Measurements from ENCODE around the gene ACTG1.
A peak's percentile ranks its signal among the peaks of the same experiment; 100 is the strongest.

The ACTG1 gene

GRCh38 chr17:81494626-81495377 is 17.8 kb downstream of the ACTG1 start:
- DNase-seq (ENCODE audit: low read depth in 2 of 2), result no peak

DNA sequence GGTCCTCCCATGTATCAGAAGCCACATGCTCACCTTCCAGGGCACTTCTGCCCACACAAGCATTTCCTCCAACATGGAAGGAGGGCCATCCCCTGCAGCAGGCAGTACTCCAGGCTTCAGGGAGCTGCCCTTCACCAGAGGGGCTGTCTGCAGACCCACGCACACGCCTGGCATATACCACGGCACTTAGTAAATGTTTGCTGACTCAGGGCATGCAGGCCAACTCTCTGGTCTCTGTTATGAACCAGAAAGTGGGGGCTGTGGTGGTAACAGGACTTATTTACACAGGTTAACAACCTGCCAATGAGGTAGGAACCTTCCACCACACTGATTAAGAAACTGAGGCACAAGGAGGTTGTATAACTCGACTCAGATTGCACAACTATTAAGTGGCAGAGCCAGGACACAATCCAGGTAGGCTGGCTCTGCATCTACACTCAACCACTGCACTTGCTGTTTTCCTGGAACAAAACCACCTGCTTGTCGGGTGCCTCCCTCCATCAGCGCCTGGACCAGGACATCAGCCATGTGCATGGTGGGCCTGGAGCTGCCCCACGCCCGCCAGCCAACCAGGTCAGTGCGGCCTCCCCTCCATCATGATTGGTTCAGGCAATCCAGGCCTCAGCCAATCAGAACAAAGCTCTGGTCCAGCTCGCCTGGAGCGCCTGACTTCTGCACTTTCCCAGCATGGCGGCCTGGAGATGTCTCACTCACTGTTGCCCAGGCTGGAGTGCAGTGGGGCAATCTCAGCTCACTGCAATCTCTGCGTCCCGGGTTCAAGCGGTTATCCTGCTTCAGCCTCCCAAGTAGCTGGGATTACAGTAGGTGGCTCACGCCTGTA is 19.2 kb downstream of the ACTG1 start:
- DNase-seq (ENCODE audit: low read depth in 2 of 2), result no peak

- no peak for DNase-seq (ENCODE audit: low read depth in 2 of 2)
Observed at GRCh38 chr17:81492706-81493105, 19.9 kb downstream of the ACTG1 start.

GRCh38 chr17:81492202-81492601 is 20.4 kb downstream of the ACTG1 start:
- DNase-seq (ENCODE audit: low read depth in 2 of 2), result no peak

DNA sequence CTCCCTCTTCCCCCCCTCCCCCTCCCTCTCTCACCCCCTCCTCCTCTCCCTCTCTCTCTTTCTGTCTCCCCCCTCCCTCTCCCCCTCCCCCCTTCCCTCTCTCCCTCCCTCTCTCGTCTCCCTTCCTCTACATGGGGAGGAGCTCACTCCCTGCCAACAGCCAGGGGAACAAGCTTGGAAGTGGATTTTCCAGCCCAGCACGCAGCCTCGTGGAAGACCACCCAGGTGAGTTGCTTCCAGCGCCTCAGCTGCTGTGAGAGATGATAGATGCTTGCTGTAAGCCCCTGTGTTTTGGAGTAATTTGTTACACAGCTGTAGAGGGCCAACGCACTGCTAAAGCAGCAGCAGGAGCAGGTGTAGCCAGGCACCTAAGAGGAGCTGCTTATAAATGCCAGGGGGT is 20.8 kb downstream of the ACTG1 start:
- DNase-seq (ENCODE audit: low read depth in 2 of 2), result no peak

- no peak for DNase-seq (ENCODE audit: low read depth in 2 of 2)
Observed at GRCh38 chr17:81491181-81491581, 21.4 kb downstream of the ACTG1 start.

DNA sequence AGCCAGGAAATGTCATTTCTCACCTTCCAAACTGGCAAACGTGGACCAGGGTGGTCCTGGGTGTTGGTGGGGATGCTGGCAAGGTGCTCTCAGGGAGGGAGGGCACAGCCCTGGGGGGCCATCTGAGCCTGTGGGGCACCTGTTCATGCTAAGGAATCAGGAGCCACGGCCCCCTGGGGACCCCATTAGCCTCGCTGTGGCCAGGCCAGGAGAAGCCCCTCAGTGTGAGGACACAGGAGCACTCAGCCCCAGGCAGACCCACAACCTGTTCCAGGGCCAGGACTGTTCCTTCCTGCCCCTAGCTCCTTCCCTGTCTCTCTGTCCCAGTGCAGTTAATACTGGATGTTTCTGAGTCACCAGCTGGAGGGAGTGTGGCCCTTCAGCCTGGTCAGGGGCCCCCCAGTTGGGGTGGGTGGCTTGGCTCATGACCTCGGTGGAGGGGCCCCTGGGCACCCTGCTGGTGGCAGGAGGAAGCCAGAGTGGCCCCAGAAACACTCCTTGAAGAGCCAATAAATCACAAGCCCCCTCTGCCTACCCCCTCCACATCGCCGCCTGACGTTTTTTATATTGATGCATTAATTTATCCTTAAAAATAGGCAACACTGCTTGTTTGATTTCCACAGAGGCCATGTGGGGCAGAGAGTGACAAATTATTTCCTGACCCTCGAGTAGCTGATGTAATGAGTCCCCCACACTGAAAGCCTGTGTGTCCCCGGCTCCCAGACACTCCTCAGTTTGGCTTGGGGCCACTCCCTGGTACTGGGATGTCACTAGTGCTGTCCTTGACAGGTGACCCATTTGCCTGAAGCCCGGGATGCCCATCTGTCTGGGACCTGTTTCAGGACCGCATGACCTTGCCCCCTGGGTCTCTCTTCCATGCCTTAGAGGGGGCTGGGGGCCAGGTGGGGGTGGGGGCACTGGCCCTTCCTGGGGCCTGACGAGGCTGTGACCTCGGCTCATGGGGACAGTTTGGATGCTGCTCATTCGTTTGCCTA is 22.3 kb downstream of the ACTG1 start:
- no peak for DNase-seq (ENCODE audit: low read depth in 2 of 2)

DNA sequence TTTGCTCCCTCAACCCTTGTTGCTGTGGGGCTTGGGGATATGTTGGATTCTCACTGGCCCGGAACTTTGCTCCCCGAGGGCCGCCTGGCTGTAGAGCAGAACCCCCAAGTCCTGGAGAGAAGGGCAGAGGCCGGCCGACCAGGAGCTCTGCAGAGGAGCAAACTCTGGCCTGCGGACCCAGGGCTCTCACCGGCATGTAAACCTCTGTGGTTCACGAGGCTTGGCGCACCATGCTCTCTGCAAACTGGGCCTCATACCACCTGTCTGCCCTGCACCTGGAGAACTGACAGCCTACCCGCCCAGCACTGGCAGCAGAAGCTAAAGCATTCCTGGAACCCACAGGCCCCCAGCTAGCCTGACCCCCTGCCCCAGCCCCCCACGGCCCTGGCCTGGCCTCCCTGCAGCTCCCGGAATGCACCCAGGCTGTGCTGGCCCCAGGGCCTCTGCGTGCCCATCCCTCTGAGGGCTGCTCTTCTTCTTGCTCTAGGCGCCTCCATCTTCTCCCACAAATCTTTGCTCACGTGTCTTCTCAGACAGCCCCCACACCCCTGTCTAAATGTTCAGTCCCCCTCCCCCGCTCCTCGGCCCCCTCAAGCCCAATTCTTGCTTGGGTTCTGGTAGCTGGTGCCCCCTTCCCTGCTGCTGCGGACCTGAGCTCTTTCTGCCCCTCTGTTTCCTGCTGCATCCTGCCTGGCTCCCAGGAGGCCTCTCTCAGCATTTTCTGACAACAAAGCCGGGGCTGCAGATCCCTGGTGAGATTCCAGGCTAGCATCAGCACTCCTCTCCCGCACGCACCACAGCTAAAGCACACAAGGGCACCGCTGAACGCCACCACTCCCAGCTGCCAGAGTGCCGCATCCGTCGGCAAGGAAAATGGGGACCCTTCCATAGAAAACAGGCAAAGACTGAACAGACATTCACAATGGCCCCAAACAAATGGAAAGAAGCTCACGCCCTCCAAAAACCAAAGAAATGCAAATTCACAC is 23.3 kb downstream of the ACTG1 start:
- DNase-seq (ENCODE audit: low read depth in 2 of 2), result no peak

DNA sequence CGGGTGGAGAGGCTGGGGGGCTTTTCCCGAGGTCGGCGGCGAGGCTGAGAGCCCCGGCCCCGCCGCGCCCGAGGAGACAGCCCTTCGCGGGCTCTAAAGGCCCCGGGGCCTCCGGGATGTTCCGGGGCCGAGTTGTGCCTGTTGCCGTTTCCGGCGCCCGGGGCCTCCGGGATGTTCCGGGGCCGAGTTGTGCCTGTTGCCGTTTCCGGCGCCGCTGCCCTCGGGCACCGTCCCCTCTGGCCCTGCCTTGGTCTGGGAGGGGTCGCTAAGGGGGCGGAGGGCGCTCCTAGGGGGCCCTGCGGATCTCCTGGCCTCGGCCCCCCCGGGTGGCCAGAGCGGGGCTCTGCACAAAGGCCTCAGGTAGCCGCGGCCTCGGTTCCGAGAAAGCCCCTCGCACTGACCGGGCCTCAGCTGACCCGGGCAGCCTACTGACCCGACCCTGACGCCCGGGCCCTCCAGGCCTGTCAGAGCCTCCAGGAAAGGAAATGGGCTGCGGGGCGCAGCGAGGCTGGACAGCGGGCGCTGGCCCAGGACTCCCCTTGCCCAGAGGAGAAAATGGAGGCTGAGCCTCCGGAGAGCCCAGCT is 24.2 kb downstream of the ACTG1 start:
- DNase-seq (ENCODE audit: low read depth in 2 of 2), result no peak

- DNase-seq (ENCODE audit: low read depth in 2 of 2), result no peak
Observed at GRCh38 chr17:81487487-81488275, 24.9 kb downstream of the ACTG1 start.

- DNase-seq (ENCODE audit: low read depth in 2 of 2), result no peak
Observed at GRCh38 chr17:81487089-81487486, 25.5 kb downstream of the ACTG1 start.

DNA sequence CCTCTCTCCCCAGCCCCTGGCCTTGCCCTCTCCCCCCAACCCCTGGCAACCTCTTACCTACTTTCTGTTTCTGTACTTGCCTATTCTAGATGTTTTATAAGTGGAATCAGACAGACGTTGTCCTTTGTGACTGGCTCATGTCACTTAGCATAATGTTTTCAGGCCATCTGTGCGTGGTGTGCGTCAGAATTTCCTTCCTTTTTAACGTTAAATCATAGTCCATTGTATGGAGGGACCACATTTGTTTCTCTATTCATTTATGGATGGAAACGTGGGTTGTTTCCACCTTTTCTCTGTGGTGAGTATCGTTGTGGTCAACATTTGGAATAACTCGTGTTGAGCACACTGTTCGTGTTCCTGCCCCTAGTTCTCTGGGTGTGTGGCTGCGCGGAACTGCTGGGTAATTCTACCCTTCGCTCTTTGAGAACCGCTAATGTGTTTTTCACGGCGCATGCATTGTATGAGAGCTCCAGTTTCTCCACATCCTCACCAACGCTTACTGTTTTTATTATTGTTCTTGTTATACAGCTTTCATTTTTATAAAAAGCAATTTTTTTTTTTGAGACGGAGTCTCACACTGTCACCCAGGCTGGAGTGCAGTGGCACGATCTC is 26.3 kb downstream of the ACTG1 start:
- no peak for DNase-seq (ENCODE audit: low read depth in 2 of 2)

- DNase-seq (ENCODE audit: low read depth in 2 of 2), result peak in 1 of 2 experiments; percentile 38
Observed at GRCh38 chr17:81484195-81484979, 28.2 kb downstream of the ACTG1 start.

DNA sequence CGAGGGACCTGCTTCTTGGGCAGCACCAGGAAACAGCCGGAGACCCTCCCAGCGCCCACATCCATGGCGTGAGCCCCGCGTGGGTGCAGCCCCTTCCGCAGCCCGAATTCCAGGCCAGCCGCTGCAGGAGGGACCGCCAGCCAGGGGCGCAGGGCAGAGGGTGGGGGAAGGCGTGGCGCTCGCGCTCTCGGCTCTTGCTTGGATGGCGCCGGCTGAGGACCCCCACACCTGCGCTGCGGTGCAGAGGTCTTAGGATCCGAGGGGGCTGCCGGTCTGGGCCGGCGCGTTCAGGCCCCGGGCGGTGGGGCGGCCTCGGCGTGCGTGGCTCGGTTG is 28.8 kb downstream of the ACTG1 start:
- DNase-seq (ENCODE audit: low read depth in 2 of 2), result no peak

GRCh38 chr17:81483085-81483861 is 29.3 kb downstream of the ACTG1 start:
- DNase-seq (ENCODE audit: low read depth in 2 of 2), result no peak

- no peak for DNase-seq (ENCODE audit: low read depth in 2 of 2)
Observed at GRCh38 chr17:81482673-81483072, 29.9 kb downstream of the ACTG1 start.

GRCh38 chr17:81481815-81482505 is 30.6 kb downstream of the ACTG1 start:
- no peak for DNase-seq (ENCODE audit: low read depth in 2 of 2)

Measured in fibroblast of skin of left biceps (primary cell).